Measurements from ENCODE around the gene SPON2. TPM values are rescaled to one million over a fixed set of nuclear protein-coding genes. Genes with fewer than 3 reads are reported as not detected.

SPON2 gene
- 3.3 TPM for total RNA-seq

- no peak for DNase-seq
Measured at GRCh38 chr4:1172228-1172851, at the start of gene SPON2. Gene SPON2 (minus strand): TSS chr4:1172583.

- DNase-seq = no peak
Measured at GRCh38 chr4:1221155-1221870, 48.9 kb upstream of the SPON2 start.

GRCh38 chr4:1220566-1220965 lies 48.2 kb upstream of the SPON2 start:
- no peak for DNase-seq

- DNase-seq = no peak
Measured at GRCh38 chr4:1219566-1219950, 47.2 kb upstream of the SPON2 start.

- no peak for DNase-seq
Measured at GRCh38 chr4:1218634-1219565, 46.5 kb upstream of the SPON2 start.

- DNase-seq = no peak
Measured at GRCh38 chr4:1217366-1217765, 45.0 kb upstream of the SPON2 start.

GRCh38 chr4:1216869-1217294 lies 44.5 kb upstream of the SPON2 start:
- DNase-seq = no peak

- DNase-seq = no peak
Measured at GRCh38 chr4:1216076-1216614, 43.8 kb upstream of the SPON2 start.

GRCh38 chr4:1215141-1216075 lies 43.0 kb upstream of the SPON2 start:
- DNase-seq = no peak

GRCh38 chr4:1214101-1215095 lies 42.0 kb upstream of the SPON2 start:
- no peak for DNase-seq

- no peak for DNase-seq
Measured at GRCh38 chr4:1213336-1213995, 41.1 kb upstream of the SPON2 start.

GRCh38 chr4:1212546-1213335 lies 40.4 kb upstream of the SPON2 start:
- DNase-seq = no peak

GRCh38 chr4:1211891-1212545 lies 39.6 kb upstream of the SPON2 start:
- no peak for DNase-seq

GRCh38 chr4:1211371-1211770 lies 39.0 kb upstream of the SPON2 start:
- no peak for DNase-seq

- no peak for DNase-seq
Measured at GRCh38 chr4:1210971-1211370, 38.6 kb upstream of the SPON2 start.

- no peak for DNase-seq
Measured at GRCh38 chr4:1210241-1210841, 38.0 kb upstream of the SPON2 start.

GRCh38 chr4:1209821-1210220 lies 37.4 kb upstream of the SPON2 start:
- no peak for DNase-seq

Data from occipital lobe (tissue), 2 donors.